AG04449 (cell line): ENCODE measurements around the gene SENP6.

Experiments
- CTCF ChIA-PET: fragments of 350-600 bp; formaldehyde crosslinking; extraction: SDS; loops from one replicate; lab custom pipeline; 2021; ENCODE audit warnings: antibody characterized with exemption; lab: Yijun Ruan, JAX
- POLR2A ChIA-PET: fragments of 400-600, 350-600 bp; formaldehyde crosslinking; extraction: SDS; loops from one replicate; lab custom pipeline; 2020; ENCODE audit warnings: antibody characterized with exemption, inconsistent platforms; lab: Yijun Ruan, JAX
- DNase-seq: peaks from one replicate; pipeline ENCODE4 v3.0.0-alpha.2; 2010; ENCODE audit warnings: low read depth, low spot score
- H3K4me3 ChIP-seq: 2 replicates; pipeline ENCODE4 v1.5.1; 2011; ENCODE audit warnings: low read depth, mild to moderate bottlenecking, control low read depth, low read length
- CTCF ChIP-seq: IDR thresholded peaks from one replicate; pipeline ENCODE4 v1.5.1; 2011; ENCODE audit warnings: mild to moderate bottlenecking, moderate library complexity, low read length, control low read depth, inconsistent platforms; ENCODE audit not compliant: insufficient read depth; ENCODE audit errors: missing control alignments

The SENP6 gene

DNA sequence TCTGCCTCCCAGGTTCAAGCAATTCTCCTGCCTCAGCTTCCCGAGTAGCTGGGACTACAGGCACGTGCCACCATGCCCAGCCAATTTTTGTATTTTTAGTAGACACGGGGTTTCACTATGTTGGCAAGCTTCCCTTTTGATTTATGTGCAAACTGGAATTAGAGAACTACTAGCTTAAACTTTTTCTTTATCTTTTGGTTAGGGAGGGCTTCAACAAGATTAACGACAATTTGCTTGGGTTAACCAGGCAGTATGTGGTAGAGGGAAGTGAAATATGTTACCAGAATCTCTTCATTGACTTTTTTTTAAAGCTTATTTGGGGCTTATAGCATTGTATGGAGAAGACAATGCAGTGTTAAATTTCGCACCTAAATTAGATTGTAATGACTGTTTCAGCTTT lies 156.4 kb downstream of the SENP6 start:
- TF ChIP-seq CTCF = no peak
- CTCF ChIA-PET = no interaction called here
- POLR2A ChIA-PET = no interaction called here

DNA sequence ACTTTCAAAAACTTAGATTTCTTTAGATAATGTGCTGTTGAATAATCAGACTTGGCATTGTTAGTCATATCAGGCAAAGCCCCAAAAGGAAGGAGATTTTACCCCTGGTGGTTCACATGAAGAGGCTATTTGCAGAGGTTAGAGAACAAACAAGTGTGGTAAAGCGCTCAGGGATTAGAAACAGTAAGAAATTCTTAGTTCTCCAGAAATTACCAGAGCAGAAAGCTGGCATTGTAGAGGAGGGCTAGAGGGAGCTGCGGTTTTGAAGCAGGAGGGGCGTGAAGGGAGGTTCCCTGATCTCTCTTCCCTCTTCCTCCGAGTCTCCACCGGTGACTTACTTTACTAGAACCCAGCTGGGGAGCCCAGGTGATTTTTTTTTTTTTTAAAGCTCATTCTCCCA lies 157.5 kb downstream of the SENP6 start:
- ChIA-PET CTCF (no interaction called here), POLR2A (no interaction called here)
- no peak for TF ChIP-seq CTCF
- no peak for DNase-seq
- no peak overlapping the region for H3K4me3 ChIP-seq

More for the DNA sequence above, 156.4 kb downstream of the SENP6 start:
- DNase-seq = no peak
- no peak overlapping the region for H3K4me3 ChIP-seq

DNA sequence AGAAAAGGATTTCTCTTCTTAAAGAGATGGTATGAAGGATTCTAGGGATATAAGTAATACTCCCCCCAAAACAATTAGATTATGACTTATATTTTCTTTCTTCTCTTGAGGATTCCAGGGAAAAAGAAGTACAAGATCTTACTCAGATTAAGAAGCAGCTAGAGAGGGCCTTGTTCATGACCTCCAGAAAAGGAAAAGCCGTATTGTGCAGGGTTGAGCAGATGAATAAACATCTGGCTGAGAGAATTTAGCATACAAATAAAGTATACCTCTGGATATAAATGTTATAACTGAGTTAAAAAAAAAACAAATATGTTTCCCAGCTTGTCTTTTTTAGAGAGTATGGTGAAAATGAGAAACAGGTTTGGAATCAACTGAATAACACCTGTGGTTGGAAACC lies 158.6 kb downstream of the SENP6 start:
- no peak for DNase-seq
- no peak overlapping the region for H3K4me3 ChIP-seq
- no peak for TF ChIP-seq CTCF
- ChIA-PET CTCF (no interaction called here), POLR2A (no interaction called here)

- no peak for TF ChIP-seq CTCF
- CTCF ChIA-PET = no interaction called here
- no peak overlapping the region for H3K4me3 ChIP-seq
- POLR2A ChIA-PET = no interaction called here
- no peak for DNase-seq
Measured at GRCh38 chr6:75761489-75761888, 159.8 kb downstream of the SENP6 start.

- POLR2A ChIA-PET = no interaction called here
- no peak for DNase-seq
- CTCF ChIA-PET = interaction anchor here (1.3 kb wide), 1 partner anchor 33 kb away, joined by 3 read pairs; no protein-coding TSS in a partner anchor
- no peak overlapping the region for H3K4me3 ChIP-seq
- TF ChIP-seq CTCF = no peak
Measured at GRCh38 chr6:75762063-75762462, 160.4 kb downstream of the SENP6 start.

DNA sequence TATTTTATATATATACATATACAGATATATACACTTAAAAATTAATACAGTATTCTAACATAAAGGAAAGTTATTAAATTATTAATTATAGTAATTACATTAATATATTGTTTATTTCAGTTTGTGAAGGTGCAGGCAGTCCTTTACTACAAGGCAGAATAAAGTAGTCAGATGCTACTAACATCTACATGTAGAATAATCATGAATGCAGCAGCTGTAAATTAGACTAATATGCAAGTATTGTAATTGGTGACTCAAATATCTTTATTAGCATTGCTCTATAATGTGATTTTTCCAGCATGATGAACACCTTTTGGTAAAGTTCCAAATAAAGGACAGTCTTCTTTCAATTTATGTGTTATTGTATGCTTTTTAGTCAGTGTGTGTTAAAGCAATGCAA lies 164.7 kb downstream of the SENP6 start:
- no peak for TF ChIP-seq CTCF
- CTCF ChIA-PET = no interaction called here
- H3K4me3 ChIP-seq = no peak overlapping the region
- DNase-seq = no peak
- POLR2A ChIA-PET = no interaction called here
